ENCODE measurements around the gene LAIR2.

The LAIR2 gene

GRCh38 chr19:54521022-54521859 is 18.6 kb downstream of the LAIR2 start:
- POLR2A ChIA-PET = no interaction called here
- no peak for DNase-seq (ENCODE audit: low read depth, low spot score)
- TF ChIP-seq, protein P1, sequence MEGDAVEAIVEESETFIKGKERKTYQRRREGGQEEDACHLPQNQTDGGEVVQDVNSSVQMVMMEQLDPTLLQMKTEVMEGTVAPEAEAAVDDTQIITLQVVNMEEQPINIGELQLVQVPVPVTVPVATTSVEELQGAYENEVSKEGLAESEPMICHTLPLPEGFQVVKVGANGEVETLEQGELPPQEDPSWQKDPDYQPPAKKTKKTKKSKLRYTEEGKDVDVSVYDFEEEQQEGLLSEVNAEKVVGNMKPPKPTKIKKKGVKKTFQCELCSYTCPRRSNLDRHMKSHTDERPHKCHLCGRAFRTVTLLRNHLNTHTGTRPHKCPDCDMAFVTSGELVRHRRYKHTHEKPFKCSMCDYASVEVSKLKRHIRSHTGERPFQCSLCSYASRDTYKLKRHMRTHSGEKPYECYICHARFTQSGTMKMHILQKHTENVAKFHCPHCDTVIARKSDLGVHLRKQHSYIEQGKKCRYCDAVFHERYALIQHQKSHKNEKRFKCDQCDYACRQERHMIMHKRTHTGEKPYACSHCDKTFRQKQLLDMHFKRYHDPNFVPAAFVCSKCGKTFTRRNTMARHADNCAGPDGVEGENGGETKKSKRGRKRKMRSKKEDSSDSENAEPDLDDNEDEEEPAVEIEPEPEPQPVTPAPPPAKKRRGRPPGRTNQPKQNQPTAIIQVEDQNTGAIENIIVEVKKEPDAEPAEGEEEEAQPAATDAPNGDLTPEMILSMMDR (IDR thresholded peaks at IDR 0.05; ENCODE audit: insufficient read depth, low read length, missing control alignments) = no peak
- H3K4me3 ChIP-seq (ENCODE audit: low read depth, low read length) = no peak overlapping the region
- CTCF ChIA-PET = no interaction called here

DNA sequence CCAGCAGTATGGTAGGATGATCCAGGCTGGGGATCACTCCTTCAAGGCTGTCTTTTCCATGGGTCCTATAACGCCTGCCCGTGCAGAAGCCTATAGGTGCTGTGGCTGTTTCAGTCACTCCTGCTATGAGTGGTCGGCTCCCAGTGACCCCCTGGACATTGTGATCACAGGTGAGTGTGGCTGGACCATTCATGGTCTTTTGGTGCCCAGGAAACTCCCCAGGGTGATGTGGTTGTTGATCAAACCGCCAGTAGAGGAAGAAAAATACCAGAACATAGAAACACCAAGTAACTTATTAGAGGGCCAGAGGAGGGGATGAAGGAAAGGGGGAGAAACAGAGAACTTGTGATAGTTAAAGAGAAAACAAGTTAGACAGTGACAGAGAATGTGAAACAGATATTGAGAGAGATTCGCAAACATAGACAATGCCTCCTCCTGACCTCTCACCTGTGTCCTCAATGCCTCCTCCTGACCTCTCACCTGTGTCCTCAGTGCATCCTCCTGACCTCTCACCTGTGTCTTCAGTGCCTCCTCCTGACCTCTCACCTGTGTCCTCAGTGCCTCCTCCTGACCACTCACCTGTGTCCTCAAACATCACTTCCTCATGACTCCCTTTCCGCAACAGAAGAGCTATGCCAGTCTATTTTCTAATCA is 19.4 kb downstream of the LAIR2 start:
- POLR2A ChIA-PET = no interaction called here
- no peak for DNase-seq (ENCODE audit: low read depth, low spot score)
- TF ChIP-seq, protein P1 (IDR thresholded peaks at IDR 0.05; ENCODE audit: insufficient read depth, low read length, missing control alignments) = no peak
- CTCF ChIA-PET = no interaction called here
- H3K4me3 ChIP-seq (ENCODE audit: low read depth, low read length) = no peak overlapping the region

DNA sequence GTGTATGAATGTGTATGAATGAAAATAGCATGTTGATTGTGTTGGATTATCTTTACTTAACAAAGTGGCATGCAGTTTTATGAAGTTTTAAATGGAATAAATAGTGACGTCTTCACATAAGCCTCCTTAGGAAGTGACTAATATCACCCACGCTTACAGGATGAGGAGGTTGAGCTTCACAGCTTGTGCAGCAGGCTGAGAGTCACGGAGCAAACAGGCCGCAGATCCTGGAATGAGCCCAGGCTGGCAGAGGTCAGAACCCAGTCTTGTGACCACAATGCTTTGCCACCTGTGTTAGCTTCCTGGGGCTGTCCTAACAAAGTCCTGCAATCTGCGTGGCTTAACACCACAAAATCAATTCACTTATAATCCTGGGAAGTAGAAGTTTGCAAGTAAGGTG is 20.8 kb downstream of the LAIR2 start:
- TF ChIP-seq, protein P1 (IDR thresholded peaks at IDR 0.05; ENCODE audit: insufficient read depth, low read length, missing control alignments) = no peak
- DNase-seq (ENCODE audit: low read depth, low spot score) = no peak
- H3K4me3 ChIP-seq (ENCODE audit: low read depth, low read length) = no peak overlapping the region
- CTCF ChIA-PET = no interaction called here
- POLR2A ChIA-PET = no interaction called here

DNA sequence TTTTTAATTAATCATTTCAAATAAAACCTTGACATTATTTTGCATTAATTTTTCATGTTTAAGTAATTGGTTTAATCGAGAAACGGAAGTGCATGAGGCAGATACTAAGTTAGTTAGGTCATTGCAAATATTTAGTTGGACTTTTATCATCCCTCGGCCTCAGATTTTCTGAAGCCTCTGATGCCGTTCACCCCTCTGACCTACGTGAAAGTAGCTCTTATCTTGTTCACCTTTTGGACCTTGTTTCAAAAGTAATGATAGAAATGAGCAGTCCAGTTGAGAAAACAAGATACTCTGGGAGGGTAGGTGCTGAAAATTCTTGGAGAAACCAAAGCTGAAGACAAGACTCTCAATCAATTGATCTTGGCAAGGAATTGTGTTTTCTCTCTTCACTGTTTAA is 23.0 kb downstream of the LAIR2 start:
- CTCF ChIA-PET = no interaction called here
- POLR2A ChIA-PET = no interaction called here
- TF ChIP-seq, protein P1 (IDR thresholded peaks at IDR 0.05; ENCODE audit: insufficient read depth, low read length, missing control alignments) = no peak
- no peak overlapping the region for H3K4me3 ChIP-seq (ENCODE audit: low read depth, low read length)
- no peak for DNase-seq (ENCODE audit: low read depth, low spot score)

GRCh38 chr19:54526972-54527371 is 24.3 kb downstream of the LAIR2 start:
- POLR2A ChIA-PET = no interaction called here
- CTCF ChIA-PET = no interaction called here
- no peak overlapping the region for H3K4me3 ChIP-seq (ENCODE audit: low read depth, low read length)
- DNase-seq (ENCODE audit: low read depth, low spot score) = no peak
- TF ChIP-seq, protein P1 (IDR thresholded peaks at IDR 0.05; ENCODE audit: insufficient read depth, low read length, missing control alignments) = no peak

DNA sequence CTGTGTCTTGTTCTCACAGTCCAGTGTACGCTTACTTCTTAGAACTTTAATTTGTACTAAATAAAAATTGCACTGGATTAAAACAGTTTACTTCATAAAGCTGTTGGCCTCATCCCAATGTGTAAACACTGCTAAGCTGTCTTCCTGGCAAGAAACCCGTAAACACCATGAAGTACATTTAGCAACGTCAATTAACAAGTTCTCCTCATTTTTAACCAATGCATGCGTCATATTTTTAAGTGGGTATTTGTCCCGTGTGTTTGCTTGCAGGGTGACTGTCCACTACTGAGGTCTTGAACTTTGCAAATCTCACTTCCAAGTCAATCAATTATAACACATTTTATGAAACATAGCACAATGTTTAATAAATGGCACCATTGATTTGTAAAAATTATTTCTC is 28.2 kb downstream of the LAIR2 start:
- POLR2A ChIA-PET = no interaction called here
- CTCF ChIA-PET = no interaction called here
- no peak overlapping the region for H3K4me3 ChIP-seq (ENCODE audit: low read depth, low read length)
- TF ChIP-seq, protein P1 (IDR thresholded peaks at IDR 0.05; ENCODE audit: insufficient read depth, low read length, missing control alignments) = no peak
- DNase-seq (ENCODE audit: low read depth, low spot score) = no peak
